GM21423 (cell line): ENCODE measurements around the gene PTCHD4.
"Not testable (repeated sequence)": the region's sequence is repeated elsewhere in the genome, so short reads cannot be mapped to it uniquely, and the experiment has no call there.

Source experiments
- ATAC-seq: cut with Tn5 transposase; IDR thresholded peaks from one replicate; pipeline ENCODE4 v1.9.1; 2021; ENCODE audit warnings: mild to moderate bottlenecking, moderate library complexity; ENCODE audit not compliant: unreplicated experiment

Gene PTCHD4

GRCh38 chr6:48111143-48111506, at the start of gene PTCHD4:
Gene PTCHD4 (minus strand): TSS chr6:48111197. CDS start chr6:48068957, 42,240 bp downstream.
- ATAC-seq, result no peak

- ATAC-seq, result no peak
Measured at GRCh38 chr6:48151142-48151541, 40.1 kb upstream of the PTCHD4 start.

GRCh38 chr6:48150701-48151100, 39.7 kb upstream of the PTCHD4 start:
- no peak for ATAC-seq

GRCh38 chr6:48147051-48147450, 36.1 kb upstream of the PTCHD4 start:
- no peak for ATAC-seq

DNA sequence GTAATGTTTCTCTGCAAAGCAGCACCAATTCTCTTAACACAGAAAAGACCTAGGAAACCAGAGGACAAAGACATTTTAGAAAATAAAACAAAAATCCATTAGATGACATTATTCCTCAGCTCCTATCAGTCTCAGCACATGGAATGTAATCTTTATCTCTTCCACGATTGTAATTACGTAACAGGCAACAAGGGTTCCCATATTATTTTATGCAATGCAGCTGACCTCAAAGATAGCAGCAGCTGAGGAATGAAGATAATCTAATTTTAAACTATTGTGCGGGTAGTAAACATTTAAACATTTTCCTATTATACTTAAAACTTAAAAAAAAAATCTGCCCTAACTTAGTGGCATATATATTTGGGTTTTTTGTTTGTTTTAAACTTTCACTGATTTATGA, 33.0 kb upstream of the PTCHD4 start:
- ATAC-seq, result no peak

GRCh38 chr6:48141975-48142374, 31.0 kb upstream of the PTCHD4 start:
- ATAC-seq, result no peak

- ATAC-seq, result no peak
Measured at GRCh38 chr6:48139818-48140614, 29.0 kb upstream of the PTCHD4 start.

DNA sequence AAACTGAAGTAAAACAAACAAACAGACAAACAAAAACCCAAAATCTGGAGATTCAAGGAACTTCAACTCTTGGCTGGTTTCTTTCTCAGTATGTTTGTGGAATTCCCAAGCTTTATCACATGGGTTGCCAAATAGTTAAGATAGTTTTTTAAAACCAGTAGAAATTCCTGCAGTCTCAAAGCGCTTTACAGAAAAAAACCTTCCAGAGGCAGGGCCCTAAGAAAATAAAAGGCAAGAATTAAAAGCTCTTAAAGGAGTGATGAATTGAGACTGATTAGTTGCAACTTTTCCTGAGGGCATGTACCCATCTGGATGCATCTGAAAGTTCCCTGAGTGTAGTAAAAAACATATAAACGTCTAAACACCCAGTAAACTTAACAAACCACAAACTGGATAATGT, 25.9 kb upstream of the PTCHD4 start:
- ATAC-seq, result no peak

- no peak for ATAC-seq
Measured at GRCh38 chr6:48135323-48136084, 24.5 kb upstream of the PTCHD4 start.

GRCh38 chr6:48134246-48134645, 23.2 kb upstream of the PTCHD4 start:
- no peak for ATAC-seq

DNA sequence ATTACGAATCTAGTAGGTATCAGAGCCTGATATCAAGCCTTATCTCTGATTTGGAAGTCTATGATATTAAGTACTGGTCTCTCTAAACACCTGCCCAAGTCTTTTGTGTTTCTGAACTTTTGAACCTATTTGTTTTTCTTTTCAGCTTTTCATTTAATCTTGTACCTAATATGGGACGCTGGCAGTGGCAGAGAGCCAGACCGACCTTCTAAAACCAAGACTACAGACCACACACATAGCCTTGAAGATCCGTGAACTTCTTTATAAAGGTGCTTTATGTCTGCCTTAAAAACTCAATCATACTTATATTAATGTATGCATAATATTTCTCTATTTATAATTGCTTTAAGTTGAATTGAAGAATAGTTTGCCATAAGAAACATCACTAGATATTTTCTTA, 12.6 kb upstream of the PTCHD4 start:
- ATAC-seq, result no peak

GRCh38 chr6:48121983-48122749, 11.2 kb upstream of the PTCHD4 start:
- ATAC-seq, result not testable (repeated sequence)

DNA sequence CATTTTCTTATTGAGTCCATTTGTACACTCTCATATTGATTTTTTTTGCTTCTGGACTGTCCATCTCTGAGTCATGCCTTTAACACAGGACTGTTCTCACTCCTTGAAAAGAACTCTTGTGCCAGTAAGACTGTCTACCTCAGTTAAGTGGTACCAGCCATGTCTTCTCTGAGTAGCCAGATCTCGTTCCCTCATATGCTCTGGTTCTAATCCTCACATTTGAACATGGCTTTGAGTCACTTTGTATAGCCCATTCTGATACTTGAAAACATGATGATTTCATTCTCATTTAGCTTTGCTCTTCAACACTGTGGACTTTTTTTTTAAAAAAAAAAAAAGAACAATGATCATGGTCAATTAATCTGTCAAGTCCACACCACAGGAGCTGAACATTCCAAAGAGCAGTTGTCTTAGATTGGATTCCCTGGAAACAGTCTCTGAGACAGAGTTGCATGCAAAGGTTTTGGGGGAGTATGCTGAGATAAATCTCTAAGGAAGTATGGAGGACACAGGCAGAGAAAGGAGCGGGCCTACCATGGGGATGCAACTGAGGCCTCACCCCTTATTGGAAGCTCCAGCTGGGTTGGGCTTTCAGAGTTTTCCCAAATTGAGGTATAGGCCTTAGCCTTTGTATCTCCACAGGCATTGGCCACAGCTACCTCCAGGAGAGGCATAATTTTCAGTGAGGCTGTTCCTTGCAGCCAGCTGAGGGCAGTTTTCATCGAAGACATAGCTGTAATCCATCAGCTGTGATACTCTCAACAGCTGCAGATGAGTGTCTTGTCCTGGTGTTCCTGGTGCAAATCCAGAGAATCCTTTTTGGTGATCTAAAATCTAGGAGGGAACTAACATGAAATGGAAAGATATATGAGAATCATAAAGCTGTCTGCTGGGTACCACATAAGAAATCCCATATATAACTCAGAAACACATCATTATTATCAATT, 6.0 kb upstream of the PTCHD4 start:
- ATAC-seq, result no peak

GRCh38 chr6:48113130-48113529, 2.1 kb upstream of the PTCHD4 start:
- ATAC-seq, result no peak

GRCh38 chr6:48111575-48111974, 578 bp upstream of the PTCHD4 start:
- ATAC-seq, result no peak

GRCh38 chr6:48110436-48111142, 408 bp downstream of the PTCHD4 start:
- no peak for ATAC-seq

GRCh38 chr6:48109944-48110343, 1.1 kb downstream of the PTCHD4 start:
- ATAC-seq, result no peak

- ATAC-seq, result not testable (repeated sequence)
Measured at GRCh38 chr6:48102476-48103195, 8.4 kb downstream of the PTCHD4 start.

DNA sequence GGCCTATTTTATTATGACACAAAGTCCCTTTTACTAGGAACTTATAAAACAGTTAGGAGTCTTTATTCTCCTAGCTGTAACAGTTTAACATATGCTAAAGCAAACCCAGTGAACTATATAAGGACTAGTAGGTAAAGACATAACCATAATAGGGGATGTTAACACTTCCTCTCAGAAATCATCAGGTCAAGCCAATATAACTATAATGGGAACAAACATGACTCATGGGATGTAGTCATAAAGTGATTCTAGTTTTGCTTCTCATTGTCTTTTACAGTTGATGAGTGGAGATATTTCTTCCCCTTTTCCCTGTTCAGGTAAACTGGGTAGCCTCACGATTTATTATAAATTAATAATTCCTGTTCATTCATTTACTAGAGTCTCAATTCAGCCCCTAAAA, 9.7 kb downstream of the PTCHD4 start:
- peak; percentile 83 for ATAC-seq
